Psoas muscle (tissue), 8 donors: ENCODE results near the gene SGMS2. TPM values are rescaled to one million over a fixed set of nuclear protein-coding genes. Genes with fewer than 3 reads are reported as not detected.

Experiments
- ATAC-seq, 4 donors: fragments of 200-7000 bp; cut with Tn5 transposase; one replicate each; pipeline ENCODE4 v1.9.1; 2020; ENCODE audit warnings: moderate library complexity in 3 of 4, mild to moderate bottlenecking in 2 of 4
- DNase-seq, 2 donors: peaks; one replicate each; pipeline ENCODE4 v3.0.0-alpha.2; 2020
- H3K27ac ChIP-seq: fragments of 200-600 bp; one replicate; pipeline ENCODE4 v1.8.0; 2022
- H3K27me3 ChIP-seq, 3 donors: fragments of 200-600 bp in 1 of 3; one replicate each; pipeline versions ENCODE4 v1.6.1 to v1.8.0; 2013 to 2022; ENCODE audit warnings: low read length in 2 of 3, mild to moderate bottlenecking in 2 of 3, moderate library complexity in 1 of 3; ENCODE audit not compliant: insufficient read depth in 3 of 3
- H3K36me3 ChIP-seq, 2 donors: fragments of 200-600 bp in 1 of 2; one replicate each; pipeline versions ENCODE4 v1.6.1 to v1.8.0; 2013 to 2022; ENCODE audit warnings: low read depth in 1 of 2, mild to moderate bottlenecking in 1 of 2, moderate library complexity in 1 of 2; ENCODE audit not compliant: insufficient read depth in 1 of 2
- H3K4me1 ChIP-seq: fragments of 200-600 bp; one replicate; pipeline ENCODE4 v1.8.0; 2022
- H3K4me3 ChIP-seq: fragments of 200-600 bp; one replicate; pipeline ENCODE4 v1.8.0; 2022; ENCODE audit warnings: mild to moderate bottlenecking
- H3K9me3 ChIP-seq: fragments of 200-600 bp; one replicate; pipeline ENCODE4 v1.8.0; 2022
- CTCF ChIP-seq: fragments of 200-600 bp; IDR thresholded peaks from one replicate; pipeline ENCODE4 v1.8.0; 2022; ENCODE audit warnings: antibody characterized with exemption
- WGBS, 3 donors: extraction: QIAGEN DNeasy Blood & Tissue Kit; methylation state at CpG; one replicate each; pipeline versions ENCODE4 v1.1.6 to v1.1.7; 2013; 5-methylcytosine and 5-hydroxymethylcytosine counted together
- intact Hi-C, 2 donors: fragments of 100-400 bp; cut with DNase I; formaldehyde crosslinking; loops; one replicate each; pipeline versions ENCODE4 v1.11.0 to v1.14.2; 2022
- polyA plus RNA-seq, 3 donors: library from polyadenylated mRNA; stranded (reverse); fragments of 200-250 nt; gene quantifications; one replicate each; pipeline ENCODE4 v1.2.3, GENCODE V29; 2013
- total RNA-seq, 4 donors: library from RNA; stranded (reverse); fragmentation: NEBNext Ultra II Directional in 2 of 4; extraction: Animal tissue kit (Norgen Biotek cat#: 25700) in 2 of 4; gene quantifications; one replicate each; pipeline versions ENCODE4 v1.2.1 to v1.2.4, GENCODE V29; 2021 to 2023
- donor health status: healthy with polysubstance abuse.
- donor health status: DM: no; HTN: no; CAD: no; lungs with moderate emphysema.
- donor health status: Bipolar disorder and iron deficiency.
- donor health status: healthy.
- donor health status: DM: yes; HTN: yes; CAD: no.
- donor health status: DM: no; HTN: no; CAD: no.
- donor health status: DM: no; HTN: no; CAD: no.
- donor health status: DM: yes; HTN: yes; CAD: no.

Gene SGMS2
- total and polyA plus RNA-seq, 7 donors, result 1.7 to 14.2 (median 8.7) TPM

GRCh38 chr4:107837776-107838618 is 13.3 kb downstream of the SGMS2 start:
- DNase-seq, result no peak
- intact Hi-C loops, result no loop called here
- 90 to 93% (median 93%) methylated on average over 3 of the region's 3 CpGs for whole genome bisulfite sequencing, 3 donors
- Histone ChIP-seq H3K4me3 (no peak overlapping the region), H3K27ac (peak overlapping the region; percentile 9), H3K9me3 (no peaks in the 10 kb centered on the region), H3K27me3 (no peaks in the 10 kb centered on the region), H3K36me3 (no peaks in the 10 kb centered on the region), H3K4me1 (peaks cover 14% of the 10 kb centered on the region)
- peak in 3 of 4 donors; percentile 49 to 64 (median 50) for ATAC-seq
- TF ChIP-seq CTCF, result no peak

- intact Hi-C loops, result no loop called here
- ATAC-seq (peak in 1 of 4 donors; percentile 39), DNase-seq (no peak)
- WGBS, 3 donors, result 47 to 70% (median 68%) methylated on average over 1 of the region's 1 CpG
- Histone ChIP-seq H3K9me3 (no peaks in the 10 kb centered on the region), H3K27ac (no peak overlapping the region), H3K4me1 (peaks cover 14% of the 10 kb centered on the region), H3K4me3 (no peak overlapping the region), H3K27me3 (no peaks in the 10 kb centered on the region), H3K36me3 (no peaks in the 10 kb centered on the region)
- no peak for TF ChIP-seq CTCF
These were observed 14.3 kb downstream of the SGMS2 start for GRCh38 chr4:107838861-107839565.

- no peaks in the 10 kb centered on the region for H3K36me3 ChIP-seq
- intact Hi-C loops, result no loop called here
- no peak overlapping the region for H3K27ac ChIP-seq
- H3K27me3 ChIP-seq, result no peaks in the 10 kb centered on the region
- no peaks in the 10 kb centered on the region for H3K9me3 ChIP-seq
- no peak for TF ChIP-seq CTCF
- DNase-seq, result no peak
- no peak overlapping the region for H3K4me3 ChIP-seq
- H3K4me1 ChIP-seq, result peaks cover 3% of the 10 kb centered on the region
- no peak for ATAC-seq
- WGBS, 3 donors, result 21 to 38% (median 36%) methylated on average over 1 of the region's 1 CpG
These were observed 18.7 kb downstream of the SGMS2 start for GRCh38 chr4:107843391-107843790.

- no peak overlapping the region for H3K4me3 ChIP-seq
These were observed 20.9 kb downstream of the SGMS2 start for GRCh38 chr4:107845681-107846080.

More at GRCh38 chr4:107845681-107846080, 20.9 kb downstream of the SGMS2 start:
- H3K27ac ChIP-seq, result no peak overlapping the region
- DNase-seq, result no peak
- H3K36me3 ChIP-seq, result no peaks in the 10 kb centered on the region
- TF ChIP-seq CTCF, result no peak
- no peak for ATAC-seq
- intact Hi-C loops, result no loop called here
- 92 to 98% (median 95%) methylated on average over 3 of the region's 3 CpGs for WGBS, 3 donors
- H3K27me3 ChIP-seq, result no peaks in the 10 kb centered on the region
- no peaks in the 10 kb centered on the region for H3K4me1 ChIP-seq
- no peaks in the 10 kb centered on the region for H3K9me3 ChIP-seq
